Suprapubic skin (tissue), 4 donors: Measurements from ENCODE around the gene VCAM1.

Experiments used
- CTCF ChIP-seq, 2 donors: fragments of 200-600 bp in 1 of 2; fragments of 450-650 bp in 1 of 2; sonication (generic) in 1 of 2; IDR thresholded peaks; one replicate each; pipeline ENCODE4 v1.5.1; 2016 to 2019; ENCODE audit warnings: antibody characterized with exemption in 2 of 2, mild to moderate bottlenecking in 1 of 2, moderate library complexity in 1 of 2
- POLR2A ChIP-seq, 2 donors: fragments of 450-650 bp; IDR thresholded peaks; one replicate each; pipeline ENCODE4 v1.6.1; 2017; ENCODE audit warnings: antibody characterized with exemption in 2 of 2, mild to moderate bottlenecking in 2 of 2, moderate library complexity in 2 of 2
- POLR2AphosphoS5 ChIP-seq, 3 donors: sonication (generic); formaldehyde crosslinking; IDR thresholded peaks; one replicate each; pipeline ENCODE4 v1.6.1; 2017; ENCODE audit warnings: antibody characterized with exemption in 3 of 3

GRCh38 chr1:100785470-100786052 lies 66.0 kb downstream of the VCAM1 start:
- TF ChIP-seq POLR2A (IDR thresholded peaks at IDR 0.05) (no peak), POLR2AphosphoS5 (IDR thresholded peaks at IDR 0.05) (no peak), CTCF (IDR thresholded peaks at IDR 0.05) (no peak)
